Peyer's patch (tissue), 4 donors: ENCODE results near the gene TEAD4. TPM values are rescaled to one million over a fixed set of nuclear protein-coding genes. Genes with fewer than 3 reads are reported as not detected.

Experiments
- DNase-seq, 3 donors: peaks; one replicate each; pipeline ENCODE4 v3.0.0-alpha.2; 2017 to 2019
- H3K27ac ChIP-seq, 4 donors: fragments of 200-600 bp; sonication (generic); one replicate each; pipeline ENCODE4 v1.5.1; 2016 to 2019
- H3K27me3 ChIP-seq, 2 donors: fragments of 200-600 bp; sonication (generic); one replicate each; pipeline ENCODE4 v1.5.1; 2019
- H3K36me3 ChIP-seq, 3 donors: fragments of 200-600 bp; sonication (generic); one replicate each; pipeline ENCODE4 v1.5.1; 2016 to 2019
- H3K4me1 ChIP-seq, 4 donors: fragments of 200-600 bp; sonication (generic); one replicate each; pipeline ENCODE4 v1.5.1; 2016 to 2019
- H3K4me3 ChIP-seq, 4 donors: fragments of 200-600 bp; sonication (generic); 1 replicate in 3 of 4; 2 replicates in 1 of 4; pipeline ENCODE4 v1.5.1; 2016 to 2019; ENCODE audit warnings: mild to moderate bottlenecking in 1 of 4
- H3K9me3 ChIP-seq, 4 donors: fragments of 200-600 bp; sonication (generic); one replicate each; pipeline ENCODE4 v1.5.1; 2016 to 2019; ENCODE audit warnings: mild to moderate bottlenecking in 1 of 4
- CTCF ChIP-seq, 6 experiments: fragments of 450-650 bp in 4 of 6; fragments of 200-600 bp in 2 of 6; sonication (generic) in 1 of 6; IDR thresholded peaks; one replicate each; pipeline ENCODE4 v1.5.1; 2017 to 2019; ENCODE audit warnings: antibody characterized with exemption in 6 of 6, mild to moderate bottlenecking in 3 of 6, moderate library complexity in 1 of 6
- POLR2A ChIP-seq, 2 donors: fragments of 450-650 bp; IDR thresholded peaks; one replicate each; pipeline ENCODE4 v1.5.1; 2017; ENCODE audit warnings: antibody characterized with exemption in 2 of 2, mild to moderate bottlenecking in 2 of 2, moderate library complexity in 2 of 2
- small RNA-seq, 2 donors: library from RNA; depleted of rRNA; stranded (forward); fragments of <200 nt; gene quantifications; one replicate each; pipeline ENCODE3, GENCODE V24; 2016
- total RNA-seq, 4 donors: library from RNA; depleted of rRNA; stranded (reverse); fragments of >200 nt; gene quantifications; one replicate each; pipeline ENCODE4 v1.1.0, GENCODE V29; 2016

The TEAD4 gene
- total RNA-seq, 4 donors from 2014 or later, result 4.3 to 6.6 (median 5.1) TPM

DNA sequence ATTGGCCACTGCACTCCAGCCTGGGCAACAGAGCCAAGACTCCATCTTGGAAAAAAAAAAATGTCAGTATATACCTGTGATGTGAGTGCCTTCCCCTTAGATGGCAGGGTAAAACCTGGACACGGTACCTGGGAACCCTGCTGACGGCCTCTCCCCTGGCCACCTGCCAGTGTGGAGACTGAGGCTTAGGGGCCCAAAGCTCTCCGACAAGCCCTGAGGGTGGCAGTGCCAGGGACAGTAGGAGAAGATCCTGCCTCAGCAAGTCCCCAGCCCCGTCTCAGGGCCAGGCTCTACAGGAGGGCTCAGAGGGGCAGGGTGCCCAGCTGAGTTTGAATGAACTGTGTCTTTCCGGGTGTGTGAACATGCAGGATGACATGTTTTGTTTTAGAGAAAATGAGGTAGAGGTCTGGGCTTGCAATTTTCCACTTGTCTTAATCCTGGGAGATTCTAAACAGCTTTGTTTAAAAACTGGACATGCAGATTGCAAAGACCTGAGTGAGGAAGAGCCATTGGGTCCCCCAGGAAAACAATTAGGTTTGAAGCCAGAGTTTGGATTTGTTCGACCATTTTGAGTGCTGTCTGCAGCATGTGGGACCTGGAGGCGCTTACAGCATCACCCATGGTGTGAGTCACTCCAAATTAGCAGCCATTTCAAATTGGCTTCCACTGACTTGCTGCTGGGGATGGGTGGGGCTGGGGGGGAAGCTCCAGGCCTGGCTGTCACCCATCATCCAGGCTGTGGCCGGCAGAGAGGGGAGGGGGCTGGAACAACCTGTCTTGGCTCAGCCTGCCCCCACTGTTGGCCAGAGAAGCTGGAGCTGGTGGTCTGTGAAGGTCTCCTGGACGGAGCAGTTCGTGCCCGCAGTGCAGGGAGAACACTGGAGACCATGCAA, 128.8 kb downstream of the TEAD4 start:
- peak in 1 of 3 donors; percentile 10 for DNase-seq
- TF ChIP-seq POLR2A (IDR thresholded peaks at IDR 0.05) (no peak), CTCF (IDR thresholded peaks at IDR 0.05) (no peak)
- H3K9me3 ChIP-seq, result no peaks in the 10 kb centered on the region

DNA sequence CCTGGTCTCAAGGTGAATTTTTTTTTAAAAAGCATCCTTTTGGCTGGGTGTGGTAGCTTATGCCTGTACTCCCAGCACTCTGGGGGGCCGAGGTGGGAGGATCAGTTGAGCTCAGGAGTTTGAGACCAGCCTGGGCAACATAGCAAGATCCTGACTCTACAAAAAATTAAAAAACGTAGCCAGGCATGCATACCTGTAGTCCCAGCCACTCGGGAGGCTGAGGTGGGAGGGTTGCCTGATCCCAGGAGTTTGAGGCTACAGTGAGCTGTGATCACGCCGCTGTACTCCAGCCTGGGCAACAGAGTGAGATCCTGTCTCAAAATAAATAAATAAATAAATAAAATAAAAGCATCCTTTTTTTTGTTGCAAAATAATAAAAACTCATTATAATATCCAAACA, 130.4 kb downstream of the TEAD4 start:
- Histone ChIP-seq H3K27ac (no peak overlapping the region), H3K9me3 (no peaks in the 10 kb centered on the region), H3K36me3 (no peaks in the 10 kb centered on the region), H3K4me3 (no peak overlapping the region), H3K4me1 (peaks cover 0 to 15% (median 0%) of the 10 kb centered on the region in 4 donors), H3K27me3 (no peaks in the 10 kb centered on the region)
- TF ChIP-seq POLR2A (IDR thresholded peaks at IDR 0.05) (no peak), CTCF (IDR thresholded peaks at IDR 0.05) (no peak)
- no peak for DNase-seq

More for the DNA sequence above, 128.8 kb downstream of the TEAD4 start:
- H3K27me3 ChIP-seq, result no peaks in the 10 kb centered on the region
- H3K36me3 ChIP-seq, result no peaks in the 10 kb centered on the region
- peaks cover 0 to 21% (median 0%) of the 10 kb centered on the region in 4 donors for H3K4me1 ChIP-seq
- H3K4me3 ChIP-seq, result no peak overlapping the region
- no peak overlapping the region for H3K27ac ChIP-seq

Small RNA genes within 50 kb of the gene (small RNA-seq; reads per million reads assigned to genes)
- 0 reads per million in 2 donors for gene RNU6-1315P

Other genes starting within 250 kb of the TEAD4 start
- gene FKBP4, start 164.4 kb upstream of the TEAD4 start, total RNA-seq, result 10 to 100 TPM; 27.7 to 42.4 (median 33.7) TPM
- gene ITFG2, start 146.7 kb upstream of the TEAD4 start, total RNA-seq, result 100 to 1,000 TPM in 2 of 4 donors, 10 to 100 TPM in 2; 50.8 to 119 (median 102) TPM
- gene NRIP2, start 124.4 kb upstream of the TEAD4 start, total RNA-seq, result not detected
- 1 to 10 TPM in 1 of 4 donors, not detected in 3; 2.3 TPM for gene TEX52, start 102.4 kb upstream of the TEAD4 start, total RNA-seq
- gene FOXM1, start 82.2 kb upstream of the TEAD4 start, total RNA-seq, result 10 to 100 TPM in 2 of 4 donors, 1 to 10 TPM in 2; 6.4 to 31.4 (median 11.2) TPM
- 10 to 100 TPM in 3 of 4 donors, 1 to 10 TPM in 1; 5.8 to 23.0 (median 17.8) TPM for gene RHNO1, start 82.2 kb upstream of the TEAD4 start, total RNA-seq
- gene TULP3, start 68.5 kb upstream of the TEAD4 start, total RNA-seq, result 10 to 100 TPM in 3 of 4 donors, 1 to 10 TPM in 1; 7.2 to 63.5 (median 12.6) TPM
- gene TSPAN9, start 118.0 kb downstream of the TEAD4 start, total RNA-seq, result 10 to 100 TPM in 3 of 4 donors, 1 to 10 TPM in 1; 7.5 to 23.9 (median 11.8) TPM